HT-29 (cell line): Measurements from ENCODE around the gene NFAM1. TPM values are rescaled to one million over a fixed set of nuclear protein-coding genes. Genes with fewer than 3 reads are reported as not detected.

Experiments used
- DNase-seq: peaks from one replicate; pipeline ENCODE4 v3.0.0-alpha.2; 2015; ENCODE audit warnings: low spot score
- total RNA-seq: library from RNA; depleted of rRNA; stranded (reverse); fragments of >200 nt; shearing (Covaris generic); gene quantifications from 2 replicates; pipeline ENCODE4 v1.2.3, GENCODE V29; 2014

NFAM1 gene
- total RNA-seq, 1 experiment from 2014 or later = not detected

DNA sequence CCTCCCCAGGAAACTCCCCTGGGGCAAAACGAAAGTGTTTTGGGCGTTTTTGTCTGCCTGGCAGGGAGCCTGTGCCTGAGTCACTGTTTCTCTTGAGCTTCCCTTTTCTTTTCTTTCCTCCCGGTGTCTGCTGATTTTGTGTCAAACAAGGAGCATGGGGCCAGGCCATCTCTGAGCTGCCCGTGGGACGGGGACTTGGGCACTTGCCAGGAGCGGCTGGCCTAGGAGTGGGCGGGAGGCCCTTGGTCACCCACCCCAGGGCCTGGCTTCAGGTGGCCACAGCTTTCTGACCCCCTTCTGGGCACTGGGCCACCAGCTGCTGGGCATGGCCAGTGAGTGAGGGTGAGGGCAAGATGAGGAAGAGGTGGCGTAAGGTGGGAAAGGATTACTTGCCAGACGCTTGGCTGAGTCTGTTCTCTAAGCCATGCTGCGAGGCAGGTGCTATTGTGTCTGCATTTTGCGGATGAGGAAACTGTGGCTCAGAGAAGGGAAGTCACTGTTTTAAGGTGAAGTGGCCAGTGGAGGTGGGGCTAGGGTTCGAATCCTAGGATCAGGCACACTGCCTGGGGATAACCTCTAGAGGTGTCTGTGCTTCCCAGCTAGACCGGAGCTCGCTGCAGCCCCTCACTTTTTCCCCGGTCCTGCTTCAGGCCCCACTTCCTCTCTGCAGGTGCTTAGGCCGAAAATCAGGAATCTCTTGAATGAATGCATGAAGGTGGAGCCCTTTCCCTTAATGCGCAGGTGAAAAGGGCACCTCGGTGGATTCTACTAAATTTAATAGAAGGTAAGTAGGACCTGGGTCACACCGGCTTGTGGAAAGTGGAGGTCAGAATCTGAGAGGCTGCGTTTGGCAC is 7.8 kb upstream of the NFAM1 start:
- DNase-seq = no peak

DNA sequence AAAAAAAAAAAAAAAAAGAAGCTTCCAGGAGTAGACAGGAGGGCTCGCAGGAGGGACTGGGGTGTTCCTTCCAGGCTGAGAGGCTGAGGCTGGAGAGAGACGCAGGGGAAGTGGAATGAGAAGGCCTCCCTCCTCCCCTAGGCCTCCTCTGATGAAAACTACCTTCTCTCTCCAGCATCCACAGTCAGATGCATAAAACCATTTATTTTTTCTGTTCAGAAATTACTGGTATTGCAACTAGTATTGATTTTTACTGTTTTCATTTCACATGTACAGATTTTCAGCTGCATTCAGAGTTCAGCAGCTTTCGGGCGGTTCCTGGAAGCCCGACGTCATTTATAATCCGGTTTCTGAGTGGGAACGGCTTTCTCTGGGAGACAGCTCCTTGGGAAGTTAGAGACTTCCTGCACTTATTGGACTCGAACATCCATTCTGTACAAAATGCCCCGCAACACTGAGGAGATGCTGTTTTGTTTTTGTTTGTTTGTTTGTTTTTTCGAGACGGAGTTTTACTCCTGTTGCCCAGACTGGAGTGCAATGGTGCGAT is 6.9 kb upstream of the NFAM1 start:
- no peak for DNase-seq

DNA sequence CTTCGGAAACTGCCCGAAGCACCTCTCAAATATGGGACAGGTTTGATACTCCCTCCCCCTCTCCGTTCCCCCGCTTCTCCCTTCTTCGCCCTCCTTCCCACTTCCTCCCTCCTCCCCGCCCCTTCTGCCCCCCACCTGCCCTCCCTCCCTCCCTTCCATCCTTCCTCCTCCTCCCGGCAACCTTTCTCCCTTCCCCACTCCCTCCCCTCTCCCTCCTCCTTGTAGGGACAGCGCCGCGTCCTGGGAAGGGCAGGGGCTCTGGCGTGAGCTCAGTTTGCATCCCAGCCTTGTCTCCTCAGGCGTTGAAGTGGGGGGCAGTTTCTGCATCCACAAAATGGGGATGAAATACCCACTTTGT is 6.1 kb upstream of the NFAM1 start:
- no peak for DNase-seq

DNA sequence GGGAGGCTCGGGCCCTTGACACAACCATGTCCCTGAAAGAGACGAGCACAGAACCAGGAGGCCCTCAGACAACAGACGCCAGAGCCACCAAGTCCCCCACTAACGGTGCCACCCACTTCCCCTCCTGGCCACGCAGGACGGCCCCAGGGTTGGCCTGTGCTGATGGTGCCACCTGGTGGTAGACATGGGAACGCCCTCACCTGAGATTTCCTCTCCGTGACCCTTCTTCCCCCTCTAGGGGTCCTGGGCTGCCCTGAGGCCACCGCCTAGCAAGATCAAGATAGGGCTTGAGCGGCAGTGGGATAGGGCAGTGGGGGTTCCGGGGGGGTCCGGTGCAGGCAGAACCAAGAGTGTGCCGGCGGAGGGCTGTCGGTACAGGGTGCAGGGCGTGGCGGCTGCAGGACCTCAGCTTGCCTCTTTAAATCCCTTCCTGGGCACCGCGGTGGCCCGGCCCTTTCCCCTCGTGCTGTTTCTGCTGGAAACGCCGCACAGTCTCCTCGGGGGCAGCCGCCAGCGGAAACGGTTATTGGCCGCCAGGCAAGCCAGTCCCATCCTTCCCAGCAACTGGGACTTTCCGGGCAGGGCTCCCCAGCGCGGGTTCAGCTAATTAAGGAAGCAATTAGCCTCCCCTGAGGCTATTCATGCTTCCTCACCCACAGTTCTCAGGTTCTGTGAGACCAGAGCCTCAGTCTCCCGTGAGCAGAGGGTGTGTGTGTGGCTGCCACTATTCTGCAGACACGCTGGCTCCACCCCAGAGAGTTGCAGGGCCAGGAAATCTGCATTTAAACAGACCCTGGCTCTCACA is 5.5 kb upstream of the NFAM1 start:
- DNase-seq = peak; percentile 72

DNA sequence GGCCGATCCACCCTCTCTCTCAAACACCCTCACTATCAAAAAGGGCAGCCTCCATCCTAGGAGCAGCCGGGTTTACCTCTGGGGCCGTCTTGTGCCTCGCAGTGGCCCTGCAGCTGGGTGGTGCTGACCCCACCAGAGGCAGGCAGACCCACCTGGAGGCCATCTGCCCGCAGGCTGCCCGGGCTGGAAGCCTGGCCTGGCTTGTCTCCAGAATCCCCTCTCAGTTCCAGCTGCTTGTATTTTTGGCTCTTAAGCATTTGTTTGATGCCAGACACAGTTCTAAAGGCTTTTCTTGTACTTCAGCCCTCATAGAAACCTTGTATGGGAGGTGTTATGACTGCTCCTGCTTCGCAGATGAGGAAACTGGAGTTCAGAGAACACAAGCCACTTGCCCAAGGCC is 4.2 kb upstream of the NFAM1 start:
- DNase-seq = no peak

DNA sequence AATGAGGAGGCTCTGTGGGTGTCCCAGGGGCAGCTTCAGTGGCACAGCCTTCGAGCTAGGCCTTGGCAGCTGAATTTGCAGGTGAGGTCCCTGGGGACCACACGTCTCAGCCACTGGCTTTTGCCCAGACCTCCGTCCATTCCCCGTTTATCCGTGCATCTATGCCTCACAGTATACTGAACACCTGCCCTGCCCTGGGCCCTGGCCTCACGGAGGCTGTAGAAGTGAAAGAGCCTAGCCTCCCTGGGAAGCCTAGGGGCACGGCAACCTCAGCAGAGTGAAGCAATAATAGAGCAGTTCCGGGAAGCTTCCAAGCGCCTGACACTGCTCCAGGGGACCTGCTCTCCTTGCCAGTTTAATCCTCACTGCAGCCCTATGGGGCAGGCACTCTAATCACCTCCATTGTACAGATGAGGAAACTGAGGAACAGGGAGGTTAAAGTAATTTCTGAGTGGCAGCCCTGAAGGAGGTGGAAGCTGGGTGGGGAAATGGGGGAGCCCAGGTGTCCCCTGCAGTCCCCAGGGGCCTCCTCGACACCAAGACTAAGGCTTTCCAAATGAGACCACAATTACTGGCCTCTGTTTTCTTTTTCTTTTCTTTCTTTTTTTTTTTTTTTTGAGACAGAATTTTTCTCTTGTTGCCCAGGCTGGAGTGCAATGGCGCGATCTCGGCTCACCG is 2.7 kb upstream of the NFAM1 start:
- no peak for DNase-seq

DNA sequence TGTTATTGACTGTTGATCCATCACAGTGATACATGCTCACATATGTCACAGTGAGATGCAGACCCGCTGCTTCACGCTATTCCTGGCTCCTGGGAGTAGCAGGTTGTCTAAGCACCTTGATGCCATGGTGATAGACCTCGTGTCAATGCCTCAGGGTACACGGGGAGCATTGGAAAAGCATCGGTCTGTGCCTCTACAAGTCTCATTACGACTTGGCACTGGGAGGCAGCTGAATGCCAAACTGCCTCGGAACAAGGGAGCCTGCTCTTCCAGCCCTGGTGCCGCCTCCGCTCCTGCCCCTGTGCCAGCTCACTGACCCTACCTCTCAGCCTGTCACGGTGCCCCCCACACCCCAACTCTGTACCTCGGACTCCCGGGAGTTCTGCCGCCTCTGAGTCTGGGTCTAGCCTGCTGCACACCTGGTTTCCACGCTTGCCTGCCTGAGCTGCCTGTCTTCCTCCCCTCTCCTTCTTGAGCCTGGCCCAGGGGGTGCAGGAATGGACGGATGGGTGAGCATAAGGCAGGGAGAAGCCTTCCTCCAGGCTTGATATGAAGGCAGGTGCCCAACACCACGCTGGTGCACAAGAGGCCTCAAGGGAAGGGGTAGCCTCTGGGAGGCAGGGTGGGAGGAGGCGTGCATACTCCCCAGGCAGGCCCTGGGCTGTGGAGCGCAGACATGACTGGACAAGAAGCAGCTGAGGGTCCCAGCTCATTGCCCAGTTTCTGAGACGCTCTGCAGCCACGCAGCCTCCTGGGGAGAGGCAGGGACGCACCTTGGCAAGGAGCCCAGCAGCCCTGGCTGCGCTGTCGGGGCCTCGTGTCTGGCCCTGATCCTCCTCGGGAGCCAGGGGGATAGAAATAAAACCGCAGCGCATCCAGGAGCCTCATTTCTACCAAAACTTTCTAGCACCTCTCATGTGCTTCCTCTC is 1.8 kb upstream of the NFAM1 start:
- DNase-seq = no peak

DNA sequence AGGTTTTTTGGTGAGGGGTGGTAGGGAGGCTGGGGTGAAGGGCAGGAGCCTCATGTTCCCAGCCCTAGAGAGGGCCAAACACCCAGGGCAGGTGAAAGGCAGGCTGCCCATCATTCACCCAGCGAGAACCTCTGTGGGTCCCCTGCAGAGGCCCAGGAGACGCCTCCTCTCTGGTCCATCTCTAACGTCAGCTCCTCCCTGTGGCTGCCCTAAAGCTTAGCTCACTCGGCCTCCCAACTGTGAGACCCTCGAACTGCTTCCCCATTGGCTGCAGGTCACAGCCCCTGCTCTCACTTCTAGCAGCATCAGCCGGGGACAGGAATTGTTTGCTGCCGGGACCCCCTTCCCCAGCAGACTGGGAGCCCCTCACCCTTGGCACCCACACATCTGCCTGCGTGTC is 615 bp upstream of the NFAM1 start:
- no peak for DNase-seq

DNA sequence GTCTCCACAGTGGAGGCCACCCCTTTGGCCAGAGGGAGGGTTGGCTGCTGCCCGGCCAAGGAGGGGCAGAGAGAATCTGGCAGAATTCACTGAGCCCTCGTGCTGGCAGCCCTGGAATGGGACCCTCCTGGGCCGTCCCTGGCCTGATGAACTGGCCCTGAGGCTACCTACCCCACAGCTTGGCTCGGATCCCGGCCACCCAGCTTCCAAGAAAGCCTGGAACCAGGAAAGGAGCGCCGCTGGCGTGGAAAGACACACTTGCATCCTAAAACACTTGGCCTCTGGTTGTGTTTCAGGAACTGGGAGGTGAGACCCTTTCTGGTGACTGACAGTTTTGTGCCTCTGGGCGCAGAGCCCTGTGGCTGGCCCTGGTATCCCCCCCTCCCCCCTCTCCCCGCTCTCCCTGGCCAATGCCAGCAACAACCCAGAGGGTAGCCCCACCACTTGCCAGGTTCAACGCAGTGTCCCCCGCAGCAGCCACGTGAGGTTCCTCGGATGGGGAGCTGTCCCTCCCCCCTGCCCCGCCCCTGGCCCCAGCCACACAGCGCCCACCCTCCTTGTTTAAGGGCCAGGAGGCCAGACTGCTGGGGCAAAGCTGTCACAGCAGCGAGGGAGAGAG is 693 bp downstream of the NFAM1 start:
- DNase-seq = no peak

DNA sequence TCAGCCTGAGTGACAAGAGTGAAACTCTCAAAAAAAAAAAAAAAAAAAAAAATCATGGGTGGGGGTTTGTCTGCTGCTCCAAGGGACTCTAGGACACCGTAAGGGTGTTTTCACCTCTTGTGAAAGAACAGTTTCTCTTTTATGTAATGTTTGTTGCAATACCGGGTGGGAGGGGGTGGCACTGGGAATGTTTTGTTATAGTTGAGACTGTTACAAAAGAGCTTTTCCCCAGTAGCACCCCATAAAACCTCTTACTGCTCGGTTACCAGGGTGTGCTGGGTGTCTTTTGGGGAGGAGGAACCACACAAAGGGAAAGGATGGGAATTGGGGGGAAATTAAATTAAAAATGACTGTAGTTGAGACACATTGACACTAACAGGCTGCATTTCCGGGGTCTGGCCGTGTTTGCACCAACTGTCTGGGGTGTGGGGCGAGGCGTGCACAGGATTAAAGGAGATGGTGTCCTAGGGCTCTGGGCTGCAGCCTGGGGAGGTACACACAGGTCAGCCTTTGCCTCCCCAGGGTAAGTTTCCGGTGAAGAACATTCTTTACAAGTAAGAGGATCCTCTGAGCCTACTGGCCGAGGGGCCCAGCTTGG is 1.6 kb downstream of the NFAM1 start:
- no peak for DNase-seq

DNA sequence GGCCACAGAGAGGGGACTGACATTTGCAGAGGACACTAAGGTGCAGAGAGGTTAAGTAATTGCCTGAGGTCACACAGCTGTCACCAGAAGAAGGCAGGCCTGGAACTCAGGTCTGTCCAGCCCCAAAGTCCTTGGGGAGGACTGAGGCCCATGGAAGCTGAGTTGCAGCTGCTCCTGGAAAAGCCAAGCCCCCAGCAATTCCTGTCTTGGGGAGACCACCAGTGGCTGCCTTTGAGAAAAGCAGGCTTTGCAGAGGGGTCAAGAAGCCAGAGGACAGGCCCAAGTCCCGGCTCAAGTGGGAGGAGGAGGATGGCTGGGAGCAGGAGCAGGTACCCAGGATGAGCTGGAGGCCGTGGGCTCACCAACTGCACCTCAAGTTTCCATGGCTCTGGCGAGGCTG is 3.4 kb downstream of the NFAM1 start:
- DNase-seq = no peak

DNA sequence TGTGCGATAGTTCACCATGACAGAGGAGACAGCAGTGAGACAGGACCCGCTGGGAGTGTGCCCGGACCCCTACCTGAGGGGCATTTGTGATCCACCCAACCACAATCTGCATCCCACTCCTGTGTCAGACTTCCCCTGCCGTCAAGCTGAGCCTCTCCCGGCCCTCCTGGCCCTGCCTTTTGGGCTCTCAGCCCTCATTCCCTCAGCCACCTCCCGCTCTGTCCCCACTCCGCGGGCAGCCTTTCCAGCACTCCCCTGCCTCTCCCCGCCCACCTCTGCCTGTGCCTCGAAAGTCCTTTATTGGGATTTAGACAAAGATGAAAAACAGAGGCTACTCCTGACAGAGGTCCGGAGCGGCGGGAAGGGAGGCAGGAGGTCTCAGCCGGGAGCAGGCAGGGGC is 4.2 kb downstream of the NFAM1 start:
- no peak for DNase-seq

DNA sequence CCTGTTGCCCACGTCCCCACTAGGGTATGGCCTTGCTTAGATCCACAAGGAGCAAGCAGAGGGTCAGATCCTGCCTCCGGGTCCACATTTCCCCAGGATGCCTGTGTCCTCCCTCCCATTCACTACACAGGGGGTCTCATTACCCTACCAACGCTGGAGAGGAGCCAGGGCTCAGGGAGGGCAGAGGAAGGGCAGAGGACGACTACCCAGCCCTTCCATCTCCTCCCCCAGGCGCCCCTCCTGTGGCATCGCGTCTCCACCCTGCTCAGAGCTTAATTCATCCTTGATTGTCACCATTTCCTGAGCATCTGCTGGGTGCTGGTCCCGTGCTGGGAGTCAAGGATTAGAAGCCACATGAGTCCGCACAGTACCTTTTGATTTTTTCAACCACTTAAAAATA is 5.0 kb downstream of the NFAM1 start:
- DNase-seq = no peak

DNA sequence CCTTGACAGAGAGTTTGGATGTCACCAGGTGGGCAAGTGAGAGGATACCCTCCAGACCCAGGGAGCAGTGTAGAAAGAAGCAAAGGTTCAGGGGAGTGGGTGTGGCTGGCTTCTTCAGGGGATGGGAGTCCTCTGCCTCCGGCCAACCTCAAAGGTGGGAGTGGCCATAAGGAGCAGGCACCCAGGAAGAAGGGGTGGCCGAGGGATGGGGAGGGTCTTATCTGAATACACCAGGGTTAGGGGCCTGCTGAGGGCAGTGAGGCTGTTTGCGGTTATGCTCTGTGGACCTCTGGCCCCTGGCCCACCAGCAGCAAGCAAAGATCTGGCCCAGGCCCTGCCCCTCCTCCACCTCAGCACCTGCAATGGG is 6.2 kb downstream of the NFAM1 start:
- no peak for DNase-seq

DNA sequence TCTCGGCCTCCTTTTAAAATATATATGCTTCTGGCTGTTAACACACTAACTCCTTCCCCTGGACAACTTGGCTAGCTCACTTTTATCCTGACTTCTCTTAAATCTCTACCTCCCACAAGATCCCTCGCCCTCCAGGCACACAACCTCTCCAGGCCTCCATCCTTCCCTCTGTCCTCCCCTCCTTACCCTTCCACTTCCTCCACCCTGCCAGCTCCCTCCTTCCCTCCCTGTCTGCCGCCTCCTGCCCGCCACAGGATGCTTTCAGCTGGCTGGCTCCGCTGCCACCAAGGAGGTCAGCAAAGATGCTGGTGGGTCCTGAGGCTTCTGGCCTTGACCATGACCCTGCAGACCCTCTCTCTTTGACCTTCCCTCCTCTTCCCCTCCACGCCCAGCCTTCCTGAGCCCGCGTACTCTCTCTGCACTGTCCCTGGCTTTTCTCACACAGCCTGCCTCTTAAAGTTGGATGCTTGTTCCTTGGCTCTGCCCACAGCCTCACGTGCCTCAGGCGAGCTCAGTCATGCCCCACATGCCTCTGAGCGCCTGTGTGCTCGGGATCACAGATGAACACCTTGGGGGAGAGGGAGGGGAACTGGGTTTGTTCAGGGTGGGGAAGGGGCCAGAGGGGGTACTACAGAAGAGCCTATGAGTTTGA is 6.7 kb downstream of the NFAM1 start:
- no peak for DNase-seq

DNA sequence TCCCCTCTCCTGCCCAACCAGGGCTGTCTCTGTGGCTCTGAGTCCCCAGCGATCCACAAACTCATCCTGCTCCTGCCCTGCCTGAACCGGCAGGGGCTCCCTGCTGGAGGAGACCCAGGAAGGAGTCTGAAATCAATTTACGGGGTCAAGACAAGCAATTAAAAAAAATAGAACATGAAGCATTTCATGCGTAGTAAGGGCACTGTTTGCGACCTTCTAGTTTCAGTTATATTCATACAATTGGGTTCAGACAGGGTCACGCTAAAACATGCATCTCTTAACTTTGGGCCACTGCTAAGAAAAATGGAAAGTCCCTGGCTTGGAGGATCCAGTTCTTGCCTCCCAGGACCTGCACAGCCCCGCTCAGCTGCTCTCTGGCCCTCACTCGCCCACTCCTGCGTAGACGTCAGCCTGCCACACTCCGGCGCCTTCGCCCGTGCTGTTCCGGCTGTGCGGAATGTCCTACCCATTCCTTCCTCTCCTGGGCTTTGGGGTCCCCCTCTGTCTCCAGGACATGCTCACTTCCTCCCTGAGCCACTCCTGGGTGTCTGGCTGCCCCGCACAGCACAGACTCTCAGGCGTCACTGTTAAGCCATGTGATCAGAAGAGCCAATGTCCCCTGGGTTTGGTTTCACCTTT is 12.8 kb downstream of the NFAM1 start:
- DNase-seq = no peak

DNA sequence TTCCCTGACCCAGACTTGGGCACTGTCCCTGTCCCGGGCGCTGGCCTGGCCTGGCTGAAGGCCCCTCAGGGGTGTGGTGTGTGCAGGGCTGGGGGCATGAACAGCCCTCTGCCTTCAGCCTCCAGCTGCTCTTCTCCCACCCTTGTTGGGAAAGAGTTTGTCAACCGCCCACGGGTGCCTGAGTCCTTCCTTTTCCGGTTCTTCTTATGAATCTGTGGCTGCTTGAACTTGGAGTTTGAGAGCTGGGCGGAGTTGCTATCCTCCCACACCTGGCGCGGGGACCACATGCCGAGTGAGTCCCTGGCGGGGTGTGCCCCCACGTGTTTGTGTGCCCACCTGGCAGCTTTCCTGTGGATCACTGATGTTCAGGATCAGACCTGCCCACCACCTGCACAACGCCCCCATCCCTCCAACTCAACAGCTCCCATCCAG is 13.4 kb downstream of the NFAM1 start:
- DNase-seq = no peak

DNA sequence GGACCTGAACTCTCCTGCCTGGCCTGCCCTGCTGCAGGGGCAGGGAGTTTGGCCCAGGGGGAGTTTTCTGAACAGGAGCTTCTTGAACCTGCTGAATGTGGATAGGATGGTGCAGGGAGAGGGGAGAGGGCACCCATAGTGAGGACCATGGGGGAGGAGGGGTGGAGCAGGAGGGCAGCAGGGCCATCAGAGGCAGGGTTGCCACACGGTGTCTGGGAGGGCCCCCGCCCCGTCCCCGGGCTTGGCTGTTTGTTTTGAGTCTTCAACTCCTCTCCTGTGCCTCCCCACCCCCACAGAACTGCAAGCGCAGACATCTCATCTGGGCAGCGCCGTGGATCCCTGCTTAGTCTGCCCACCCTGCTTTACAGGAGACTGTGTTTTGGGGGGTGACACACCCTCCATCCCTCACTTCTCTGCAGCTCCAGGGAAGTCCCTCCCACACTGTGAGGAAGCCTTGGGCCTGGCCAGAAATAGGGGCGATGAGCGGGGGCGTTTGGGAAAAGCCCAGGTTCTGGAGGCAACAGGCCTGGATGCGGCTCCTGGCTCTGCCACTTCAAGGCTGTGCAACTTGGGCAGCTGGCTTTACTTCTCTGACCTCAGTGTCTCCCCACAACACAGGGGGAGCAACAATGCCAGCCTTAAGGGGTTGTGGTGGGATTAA is 14.4 kb downstream of the NFAM1 start:
- DNase-seq = no peak
